Right ventricle myocardium inferior (tissue), 1 donor: Measurements from ENCODE around the gene ATXN1. TPM values are rescaled to one million over a fixed set of nuclear protein-coding genes. Genes with fewer than 3 reads are reported as not detected.
A peak's percentile ranks its signal among the peaks of the same experiment; 100 is the strongest.
"Not testable (repeated sequence)": the region's sequence is repeated elsewhere in the genome, so short reads cannot be mapped to it uniquely, and the experiment has no call there.

Source experiments
- ATAC-seq: fragments of 200-7000 bp; cut with Tn5 transposase; one replicate; pipeline ENCODE4 v1.9.1; 2020; ENCODE audit warnings: mild to moderate bottlenecking, moderate library complexity
- DNase-seq: peaks from one replicate; pipeline ENCODE4 v3.0.0; 2021; ENCODE audit errors: missing footprints
- intact Hi-C: fragments of 100-400 bp; cut with DNase I; formaldehyde crosslinking; loops from one replicate; pipeline ENCODE4 v1.11.0; 2022
- total RNA-seq: library from RNA; stranded (reverse); fragmentation: NEBNext Ultra II Directional; extraction: Animal tissue kit (Norgen Biotek cat#: 25700); gene quantifications from one replicate; pipeline ENCODE4 v1.2.1, GENCODE V29; 2021
- donor health status: DM: no; HTN: yes; CAD: no; lungs with severe emphysema.

ATXN1 gene
- total RNA-seq, 1 donor from 2014 or later = 42.5 TPM

DNA sequence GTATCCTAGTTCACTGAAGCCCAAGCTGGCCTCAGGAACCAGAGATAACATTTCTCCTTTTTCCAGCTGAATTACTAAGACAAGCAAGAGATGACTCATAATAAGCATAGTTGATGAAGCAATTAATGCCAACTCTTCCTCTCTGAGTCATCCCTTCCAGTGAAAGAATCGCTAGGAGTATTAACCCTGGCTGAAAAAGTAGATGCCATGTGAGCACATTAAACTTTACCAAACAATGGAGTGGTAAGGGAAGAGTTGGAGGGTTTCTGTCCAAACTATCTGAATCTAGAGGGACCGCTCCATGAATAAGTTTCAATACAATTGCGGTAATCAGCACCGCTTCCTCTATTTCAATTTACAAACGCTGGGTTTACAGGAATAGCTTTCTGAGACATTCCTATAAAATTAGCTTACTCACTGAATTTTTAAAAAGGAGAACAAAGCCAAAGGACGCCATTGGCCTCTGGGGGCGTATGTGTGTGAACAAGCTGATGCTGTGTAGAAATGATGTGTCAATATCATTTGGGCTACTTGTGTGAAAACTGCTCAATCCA, 48.3 kb downstream of the ATXN1 start:
- intact Hi-C loops = no loop called here
- DNase-seq (peak; percentile 64), ATAC-seq (peak; percentile 88)

DNA sequence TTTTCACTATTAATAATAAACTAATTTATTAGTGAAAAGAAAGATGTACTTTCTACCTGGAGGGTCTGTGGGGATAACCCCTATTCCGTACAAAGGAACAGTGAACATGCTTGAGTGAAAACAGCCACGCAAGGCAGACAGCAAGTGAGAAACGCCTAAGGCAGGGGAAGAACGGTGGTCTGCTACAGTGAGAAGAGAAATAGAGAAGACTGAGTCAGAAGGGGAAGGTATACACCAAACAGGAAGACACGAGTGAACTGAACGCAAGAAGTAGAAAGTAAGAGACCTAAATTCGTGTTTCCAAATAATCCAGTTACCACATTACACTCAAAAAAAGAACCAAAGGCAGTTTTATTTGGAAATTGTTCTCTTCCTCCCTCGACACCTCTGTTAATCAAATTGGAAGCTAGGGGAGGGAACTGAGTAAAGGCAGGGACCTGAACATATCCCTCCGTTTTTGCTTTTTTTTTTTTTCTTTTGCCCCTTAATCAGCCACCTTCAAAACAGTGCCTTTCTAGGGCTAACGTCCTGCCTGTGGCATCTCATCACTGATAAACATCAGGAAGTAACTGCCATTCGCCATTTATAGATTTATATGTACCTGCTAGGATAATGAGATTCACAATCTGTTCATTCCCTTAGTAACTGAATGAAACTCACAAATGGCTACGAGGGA, 48.9 kb downstream of the ATXN1 start:
- DNase-seq = no peak
- ATAC-seq = no peak
- intact Hi-C loops = no loop called here

DNA sequence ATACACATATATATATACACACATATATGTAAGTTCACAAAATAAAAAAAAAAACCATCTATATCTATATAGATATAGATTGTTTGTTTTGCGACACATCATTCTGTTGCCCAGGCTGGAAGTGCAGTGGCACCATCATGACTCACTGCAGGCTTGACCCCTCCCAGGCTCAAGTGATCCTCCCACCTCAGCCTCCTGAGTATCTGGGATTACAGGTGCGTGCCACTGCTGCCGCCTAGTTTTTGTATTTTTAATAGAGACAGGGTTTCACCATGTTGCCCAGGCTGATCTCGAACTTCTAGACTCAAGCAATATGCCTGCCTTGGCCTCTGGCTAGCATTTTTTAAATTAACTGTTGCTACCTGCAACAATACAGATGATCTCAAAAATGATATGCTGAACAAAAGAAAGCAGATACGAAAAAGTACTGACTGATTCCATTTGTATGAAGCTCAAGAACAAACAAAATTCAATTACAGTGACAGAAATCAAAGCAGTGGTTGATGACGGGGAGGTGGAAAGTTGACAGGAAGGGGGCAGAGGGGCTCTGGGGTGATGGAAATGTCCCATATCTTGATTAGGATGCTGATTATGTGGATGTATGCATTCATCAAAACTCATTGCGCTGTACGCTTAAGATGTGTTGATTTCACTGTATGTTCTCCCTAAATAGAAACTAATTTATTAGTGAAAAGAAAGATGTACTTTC, 49.6 kb downstream of the ATXN1 start:
- ATAC-seq = no peak
- intact Hi-C loops = no loop called here
- no peak for DNase-seq

DNA sequence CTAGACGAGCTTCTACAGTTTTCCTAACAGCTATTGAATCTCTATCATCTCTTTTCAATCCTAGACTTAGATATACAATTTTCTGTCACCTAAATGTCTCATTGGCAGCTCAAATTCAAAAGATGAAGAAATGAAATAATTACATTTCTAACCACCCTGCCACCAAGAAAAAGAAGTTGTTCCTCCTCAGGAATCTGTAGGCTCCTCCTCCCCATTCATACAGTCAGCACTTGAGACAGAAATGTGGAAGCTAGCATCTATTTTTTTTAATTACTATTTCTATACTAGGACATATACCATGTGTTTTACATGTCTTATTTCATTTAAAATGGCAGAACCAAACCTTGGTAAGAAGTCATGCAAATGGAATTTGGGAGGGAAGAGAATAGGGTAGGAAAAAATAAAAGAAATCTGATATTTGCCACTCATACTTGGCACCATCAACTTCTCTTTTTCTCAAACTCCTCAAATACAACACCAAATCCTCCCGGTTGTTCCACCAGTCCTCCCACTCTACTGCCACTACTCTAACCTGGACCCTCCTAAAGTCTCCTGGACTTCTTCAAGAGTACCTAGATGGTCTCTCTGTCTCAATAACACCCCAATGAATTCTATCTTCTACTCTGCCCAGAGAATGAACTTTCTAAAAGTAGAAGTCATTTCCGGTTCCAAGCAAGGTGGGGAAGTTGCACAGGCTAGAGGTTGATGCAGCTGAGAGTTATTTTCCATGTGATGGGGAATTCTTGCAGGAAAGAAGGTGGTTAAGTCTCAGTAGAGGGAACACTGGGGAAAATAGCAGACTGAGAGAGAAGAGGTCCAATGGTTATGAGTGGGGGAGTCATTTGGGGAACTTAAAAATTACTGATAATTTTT, 54.1 kb downstream of the ATXN1 start:
- DNase-seq = no peak
- ATAC-seq = no peak
- intact Hi-C loops = no loop called here

DNA sequence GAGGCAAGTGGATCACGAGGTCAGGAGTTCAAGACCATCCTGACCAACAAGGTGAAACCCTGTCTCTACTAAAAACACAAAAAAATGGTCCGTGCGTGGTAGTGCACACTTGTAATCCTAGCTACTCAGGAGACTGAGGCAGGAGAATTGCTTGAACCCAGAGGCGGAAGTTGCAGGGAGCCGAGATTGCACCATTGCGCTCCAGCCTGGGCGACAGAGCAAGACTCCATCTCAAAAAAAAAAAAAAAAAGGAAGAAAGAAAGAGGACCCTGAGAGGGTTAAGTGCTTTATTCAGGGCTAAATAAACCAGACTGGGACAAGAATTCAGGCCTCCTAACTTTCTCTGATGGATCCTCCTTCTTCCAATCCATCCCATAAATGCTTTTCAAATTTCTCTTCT, 54.8 kb downstream of the ATXN1 start:
- ATAC-seq = peak; percentile 31
- intact Hi-C loops = not testable (repeated sequence)
- peak; percentile 74 for DNase-seq

DNA sequence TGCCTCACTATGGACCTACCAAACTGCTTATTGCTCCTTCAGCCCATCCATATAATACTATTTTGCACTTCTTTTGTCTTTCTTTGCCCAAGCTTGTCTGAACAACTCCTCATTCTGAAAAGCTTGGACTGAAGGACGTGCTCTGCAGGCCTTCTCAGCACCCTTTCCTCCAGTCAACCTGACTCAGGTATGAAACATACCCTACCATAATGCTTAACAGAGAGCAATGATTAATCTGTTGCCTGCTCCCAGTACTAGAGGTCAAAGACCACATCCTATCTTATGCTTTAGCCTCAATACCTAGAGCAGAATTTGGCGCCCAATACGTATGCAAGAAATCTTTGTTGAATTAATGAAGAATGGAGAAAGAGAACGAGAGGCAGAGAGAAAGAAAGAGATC, 55.2 kb downstream of the ATXN1 start:
- no peak for DNase-seq
- ATAC-seq = no peak
- intact Hi-C loops = no loop called here

DNA sequence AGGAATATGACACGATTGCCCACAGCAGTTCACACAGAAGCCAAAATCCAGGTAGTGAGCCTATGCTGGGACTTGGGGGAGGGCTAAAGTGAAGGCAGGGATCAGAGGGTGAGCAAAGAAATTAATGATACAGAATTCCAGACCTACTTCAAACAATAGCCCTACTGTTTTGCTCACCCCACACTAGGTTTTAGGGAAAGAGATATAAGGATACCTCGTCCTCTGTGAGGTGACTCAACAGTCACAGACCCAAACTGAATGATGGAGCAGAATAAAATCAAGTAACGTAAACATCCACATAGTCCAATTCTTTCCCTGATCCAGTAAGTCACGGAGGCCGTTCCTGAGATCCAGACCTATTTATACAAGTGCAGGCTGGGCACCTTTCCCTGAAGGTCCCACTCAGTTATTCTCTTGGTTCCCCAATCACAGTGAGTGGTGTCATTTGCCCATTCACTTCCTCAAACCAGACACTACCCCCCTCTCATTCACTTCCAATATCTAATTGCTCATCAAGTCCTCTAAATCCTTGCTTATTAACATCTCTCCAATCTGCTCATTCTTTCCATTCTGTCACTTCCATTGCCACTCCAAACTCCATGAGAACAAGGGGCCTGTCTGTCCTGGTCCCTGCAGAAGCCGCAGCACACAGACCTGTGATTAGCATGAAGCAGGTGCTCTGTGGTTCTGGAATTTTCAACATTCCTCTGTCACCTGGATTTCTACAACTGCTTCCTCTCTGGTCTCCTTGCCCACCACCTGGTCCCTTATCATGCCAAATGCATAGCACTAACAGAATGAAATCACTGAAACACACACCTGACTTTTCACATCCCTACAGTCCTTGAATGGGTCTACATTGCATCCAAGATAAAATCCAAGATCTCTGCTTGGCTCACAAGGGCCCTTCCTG, 55.9 kb downstream of the ATXN1 start:
- intact Hi-C loops = no loop called here
- DNase-seq = no peak
- ATAC-seq = no peak

DNA sequence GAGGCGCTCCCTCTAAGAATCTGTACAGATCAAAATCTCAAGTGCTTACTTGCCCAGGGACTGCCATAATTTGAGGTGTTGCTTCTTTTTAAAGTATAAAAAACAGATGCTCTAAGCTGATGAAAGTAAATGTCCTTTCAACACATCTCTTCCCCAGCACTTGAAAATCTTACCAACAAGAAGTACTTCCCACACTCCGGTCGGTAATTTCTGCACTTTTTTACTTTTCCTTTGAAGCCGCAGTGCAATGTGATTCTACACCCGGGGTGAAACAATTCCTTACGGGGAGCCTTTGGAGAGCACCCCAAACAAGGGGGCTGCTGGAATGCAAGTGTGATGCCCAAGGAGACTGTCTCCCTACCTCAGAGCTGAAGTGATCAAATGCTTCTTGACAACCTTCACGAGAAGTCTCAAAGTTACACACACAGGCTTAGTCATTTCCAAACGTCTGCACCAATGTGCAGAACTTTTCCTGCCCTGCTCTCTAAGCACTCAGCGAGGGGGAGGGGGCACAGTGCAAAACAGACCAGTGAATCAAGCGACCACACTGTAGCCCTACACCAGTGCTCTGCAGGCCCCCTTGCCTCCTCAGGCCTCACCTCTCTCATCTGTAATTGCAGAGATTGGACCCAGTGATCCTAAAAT, 56.7 kb downstream of the ATXN1 start:
- intact Hi-C loops = no loop called here
- DNase-seq (no peak), ATAC-seq (no peak)

DNA sequence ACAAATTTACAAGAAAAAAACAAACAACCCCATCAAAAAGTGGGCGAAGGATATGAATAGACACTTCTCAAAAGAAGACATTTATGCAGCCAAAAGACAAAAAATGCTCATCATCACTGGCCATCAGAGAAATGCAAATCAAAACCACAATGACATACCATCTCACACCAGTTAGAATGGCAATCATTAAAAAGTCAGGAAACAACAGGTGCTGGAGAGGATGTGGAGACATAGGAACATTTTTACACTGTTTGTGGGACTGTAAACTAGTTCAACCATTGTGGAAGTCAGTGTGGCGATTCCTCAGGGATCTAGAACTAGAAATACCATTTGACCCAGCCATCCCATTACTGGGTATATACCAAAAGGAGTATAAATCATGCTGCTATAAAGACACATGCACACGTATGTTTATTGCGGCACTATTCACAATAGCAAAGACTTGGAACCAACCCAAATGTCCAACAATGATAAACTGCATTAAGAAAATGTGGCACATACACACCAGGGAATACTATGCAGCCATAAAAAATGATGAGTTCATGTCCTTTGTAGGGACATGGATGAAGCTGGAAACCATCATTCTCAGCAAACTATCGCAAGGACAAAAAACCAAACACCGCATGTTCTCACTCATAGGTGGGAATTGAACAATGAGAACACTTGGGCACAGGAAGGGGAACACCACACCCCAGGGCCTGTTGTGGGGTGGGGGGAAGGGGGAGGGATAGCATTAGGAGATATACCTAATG, 58.5 kb downstream of the ATXN1 start:
- intact Hi-C loops, ATAC-seq, DNase-seq: not testable (repeated sequence)

DNA sequence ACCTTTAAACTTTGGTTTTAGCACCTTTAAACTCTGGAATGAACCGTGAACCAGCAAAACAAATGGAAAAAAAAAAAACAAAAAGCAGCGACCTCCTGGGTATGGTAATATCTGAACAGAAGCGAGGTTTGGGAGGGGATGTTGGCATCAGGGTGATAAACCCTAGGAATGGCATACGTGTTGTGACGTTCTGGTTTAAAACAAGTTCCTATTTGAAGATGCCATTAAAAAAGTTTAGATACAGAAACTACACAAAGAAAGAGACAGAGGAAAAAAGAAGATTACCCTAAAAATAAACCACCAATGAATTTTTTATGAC, 60.4 kb downstream of the ATXN1 start:
- DNase-seq (no peak), ATAC-seq (no peak)
- intact Hi-C loops = no loop called here

DNA sequence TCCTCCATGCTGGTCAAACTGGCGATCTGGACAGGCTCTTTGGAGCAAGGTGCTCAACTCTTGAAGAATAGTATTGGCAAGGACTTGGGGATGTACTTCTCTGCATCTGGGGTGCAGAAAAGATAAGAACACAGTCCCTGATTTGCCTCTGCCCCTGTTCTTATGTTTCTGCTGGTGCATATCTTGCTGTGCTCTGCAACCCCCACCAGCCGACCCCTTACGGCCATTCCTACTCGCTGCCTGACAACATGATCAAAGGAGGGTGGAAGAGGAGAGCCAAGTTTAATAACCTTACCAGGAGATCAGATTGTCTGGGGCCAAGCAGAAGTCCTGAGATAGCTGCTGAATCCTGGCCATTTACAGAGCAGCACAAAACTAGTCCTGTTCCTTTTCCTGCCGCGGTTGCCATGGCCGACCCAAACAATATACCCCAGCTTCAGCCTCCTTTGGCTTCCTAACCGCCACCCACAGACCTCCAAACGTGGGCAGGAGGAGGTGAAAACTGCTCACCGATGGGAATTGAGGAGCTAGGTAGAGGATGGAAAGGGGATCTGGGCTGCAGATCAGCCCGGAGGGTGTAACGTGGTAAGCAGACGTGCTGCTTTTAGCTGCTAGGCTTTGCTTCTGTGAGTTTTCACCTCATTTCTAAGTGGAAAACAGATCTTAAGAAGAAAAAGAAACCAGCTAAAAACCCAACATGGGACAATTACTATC, 60.9 kb downstream of the ATXN1 start:
- ATAC-seq = peak; percentile 83
- intact Hi-C loops = no loop called here
- peak; percentile 77 for DNase-seq

DNA sequence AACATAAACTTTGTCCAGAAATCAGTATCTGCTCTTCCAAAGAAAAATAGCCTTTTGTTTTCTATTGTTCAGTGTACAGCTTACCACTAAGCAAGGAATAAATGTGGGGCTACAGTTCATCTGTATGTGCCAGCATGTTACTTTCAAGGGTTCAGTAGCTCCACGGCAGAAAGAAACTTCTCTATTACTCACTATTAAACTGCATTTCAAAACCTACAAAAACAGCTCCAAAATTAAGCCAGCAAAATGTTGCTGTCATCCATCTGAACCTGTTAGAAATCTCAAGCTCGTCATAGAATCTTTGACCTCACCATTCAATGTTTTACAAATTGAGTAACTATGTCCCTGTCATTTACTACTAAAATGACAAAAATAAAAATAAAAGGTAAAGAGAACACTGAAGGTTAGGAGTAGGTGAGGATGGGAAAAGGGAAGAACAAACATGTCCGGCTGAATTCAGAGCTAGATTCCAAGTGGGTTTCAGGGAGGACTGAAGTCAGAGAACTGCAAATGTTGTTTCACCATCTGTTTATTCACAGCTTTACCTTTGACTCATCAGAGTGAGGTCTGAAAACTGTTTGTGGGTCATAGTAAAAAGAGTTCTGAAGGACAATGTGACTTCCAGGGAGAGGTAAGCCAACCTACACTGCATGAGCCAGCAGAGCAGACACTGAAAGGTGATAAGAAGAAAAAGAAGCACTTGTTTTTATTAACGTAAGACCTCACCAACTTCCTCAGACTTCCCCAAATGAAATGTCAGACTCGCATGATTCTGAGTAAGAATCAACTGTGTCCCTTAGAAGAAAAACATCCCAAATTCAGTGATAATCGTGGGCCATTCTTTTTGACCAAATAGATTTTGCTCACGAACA, 62.0 kb downstream of the ATXN1 start:
- intact Hi-C loops = no loop called here

DNA sequence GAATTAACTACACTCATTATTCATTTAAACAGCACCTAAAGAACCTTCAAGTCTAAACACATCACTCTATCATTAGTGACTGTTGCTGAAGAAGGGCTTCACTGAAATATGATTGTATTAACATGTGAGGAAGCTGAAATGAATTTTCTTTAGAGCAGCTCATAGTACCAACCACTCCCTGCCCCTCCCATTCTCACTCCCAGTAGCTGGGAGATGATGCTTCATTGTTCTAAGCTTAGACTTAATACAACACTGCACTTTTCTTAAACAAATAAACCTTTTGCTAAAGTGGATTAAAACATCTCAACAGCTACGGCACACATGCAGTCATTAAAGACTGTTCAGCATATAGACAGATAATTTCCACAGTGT, 63.1 kb downstream of the ATXN1 start:
- no peak for ATAC-seq

More for the DNA sequence above, 62.0 kb downstream of the ATXN1 start:
- ATAC-seq (peak; percentile 21), DNase-seq (no peak)

DNA sequence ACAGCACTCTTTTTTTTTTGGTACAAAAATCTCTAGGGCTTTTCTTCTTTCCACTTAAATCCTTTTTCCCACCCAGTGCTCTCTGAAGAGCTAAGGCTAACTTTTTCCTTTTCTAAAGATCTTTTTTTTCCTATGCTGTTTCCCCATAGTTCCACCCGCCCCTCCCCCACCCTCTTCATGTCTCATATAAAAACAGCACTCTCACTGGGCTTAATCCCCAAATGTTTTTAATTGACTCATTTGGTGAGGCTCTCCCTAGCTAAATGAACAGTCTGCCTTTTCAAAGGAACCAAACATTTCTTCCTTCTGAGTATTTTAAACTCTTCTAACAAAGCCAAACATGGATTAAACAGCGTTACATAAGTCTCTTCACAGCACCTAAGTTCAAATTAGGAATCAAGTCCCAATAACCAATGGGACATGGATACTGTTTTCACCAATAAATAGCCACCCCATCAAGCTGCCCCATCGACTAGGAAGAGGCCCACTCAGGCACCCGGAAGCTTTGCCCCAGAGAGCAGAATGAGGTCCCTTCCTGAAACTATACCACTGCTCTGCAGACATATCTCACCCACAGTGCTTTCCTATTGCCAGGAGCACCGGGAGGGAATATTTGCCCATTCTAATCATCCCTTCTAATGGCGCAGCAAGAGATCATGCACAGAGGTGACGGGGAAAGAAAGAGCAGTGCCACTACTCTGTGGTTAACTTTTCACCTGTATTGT, 63.7 kb downstream of the ATXN1 start:
- no peak for DNase-seq
- intact Hi-C loops = no loop called here
- no peak for ATAC-seq

More for the DNA sequence above, 63.1 kb downstream of the ATXN1 start:
- no peak for DNase-seq
- intact Hi-C loops = no loop called here

DNA sequence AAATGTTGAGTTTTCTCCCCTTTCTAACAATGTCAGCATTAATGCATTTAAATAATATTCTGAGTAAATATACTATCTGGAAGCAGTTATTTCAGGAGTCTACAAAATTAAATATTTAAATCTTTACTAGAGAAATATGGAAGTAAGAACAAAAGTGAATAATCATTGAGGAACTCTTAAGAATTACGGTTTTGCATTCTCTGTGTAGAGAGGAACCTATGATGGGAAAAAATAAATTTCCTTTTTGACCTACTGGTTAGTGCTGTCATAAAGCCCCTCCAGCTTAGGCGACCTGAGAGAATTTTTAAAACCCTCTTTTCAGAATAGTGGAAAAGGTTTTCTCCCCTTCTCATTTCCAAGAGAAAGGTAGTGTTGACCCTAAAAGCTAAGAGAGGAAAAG, 64.8 kb downstream of the ATXN1 start:
- no peak for DNase-seq
- intact Hi-C loops = no loop called here
- no peak for ATAC-seq
